ENCODE measurements around the gene FRY.

DNA sequence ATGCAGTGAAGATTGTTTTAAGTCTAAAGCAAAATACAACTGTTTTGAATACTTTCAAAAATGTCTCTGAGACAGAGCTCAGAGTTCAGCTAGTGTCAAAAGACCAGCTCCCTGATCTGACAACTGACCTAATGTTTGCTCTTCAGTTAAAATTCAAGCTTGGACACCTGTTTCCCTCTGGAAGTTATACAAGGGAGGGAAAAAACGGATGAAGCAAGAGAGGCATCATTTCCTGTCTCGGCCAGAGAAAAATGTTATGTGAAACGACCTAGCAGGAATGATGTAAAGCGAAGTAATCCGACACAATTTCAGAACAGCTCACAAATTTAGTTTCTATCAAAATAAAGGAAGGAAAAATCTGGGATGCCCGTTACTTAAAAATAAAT, 224.1 kb downstream of the FRY start:
- TF ChIP-seq POLR2A (conservative IDR thresholded peaks at IDR 0.05), result no peak
- TF ChIP-seq MYC (IDR thresholded peaks at IDR 0.05; ENCODE audit: low read depth, low read length), result no peak
- no peak for TF ChIP-seq MYC (CRISPR knock-in tag; IDR thresholded peaks at IDR 0.05; ENCODE audit: borderline replicate concordance, low read depth)
- TF ChIP-seq, protein P1, sequence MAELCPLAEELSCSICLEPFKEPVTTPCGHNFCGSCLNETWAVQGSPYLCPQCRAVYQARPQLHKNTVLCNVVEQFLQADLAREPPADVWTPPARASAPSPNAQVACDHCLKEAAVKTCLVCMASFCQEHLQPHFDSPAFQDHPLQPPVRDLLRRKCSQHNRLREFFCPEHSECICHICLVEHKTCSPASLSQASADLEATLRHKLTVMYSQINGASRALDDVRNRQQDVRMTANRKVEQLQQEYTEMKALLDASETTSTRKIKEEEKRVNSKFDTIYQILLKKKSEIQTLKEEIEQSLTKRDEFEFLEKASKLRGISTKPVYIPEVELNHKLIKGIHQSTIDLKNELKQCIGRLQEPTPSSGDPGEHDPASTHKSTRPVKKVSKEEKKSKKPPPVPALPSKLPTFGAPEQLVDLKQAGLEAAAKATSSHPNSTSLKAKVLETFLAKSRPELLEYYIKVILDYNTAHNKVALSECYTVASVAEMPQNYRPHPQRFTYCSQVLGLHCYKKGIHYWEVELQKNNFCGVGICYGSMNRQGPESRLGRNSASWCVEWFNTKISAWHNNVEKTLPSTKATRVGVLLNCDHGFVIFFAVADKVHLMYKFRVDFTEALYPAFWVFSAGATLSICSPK (IDR thresholded peaks at IDR 0.05; ENCODE audit: borderline replicate concordance), result no peak
- no peak for TF ChIP-seq HEY1 (CRISPR knock-in tag; IDR thresholded peaks at IDR 0.05; ENCODE audit: borderline replicate concordance)
- no peak for TF ChIP-seq EZH2 (IDR thresholded peaks at IDR 0.05; ENCODE audit: borderline replicate concordance, low read depth, low read length)
- no peak for TF ChIP-seq ZFP30 (CRISPR knock-in tag; IDR thresholded peaks at IDR 0.05; ENCODE audit: borderline replicate concordance)
- TF ChIP-seq, protein P2, sequence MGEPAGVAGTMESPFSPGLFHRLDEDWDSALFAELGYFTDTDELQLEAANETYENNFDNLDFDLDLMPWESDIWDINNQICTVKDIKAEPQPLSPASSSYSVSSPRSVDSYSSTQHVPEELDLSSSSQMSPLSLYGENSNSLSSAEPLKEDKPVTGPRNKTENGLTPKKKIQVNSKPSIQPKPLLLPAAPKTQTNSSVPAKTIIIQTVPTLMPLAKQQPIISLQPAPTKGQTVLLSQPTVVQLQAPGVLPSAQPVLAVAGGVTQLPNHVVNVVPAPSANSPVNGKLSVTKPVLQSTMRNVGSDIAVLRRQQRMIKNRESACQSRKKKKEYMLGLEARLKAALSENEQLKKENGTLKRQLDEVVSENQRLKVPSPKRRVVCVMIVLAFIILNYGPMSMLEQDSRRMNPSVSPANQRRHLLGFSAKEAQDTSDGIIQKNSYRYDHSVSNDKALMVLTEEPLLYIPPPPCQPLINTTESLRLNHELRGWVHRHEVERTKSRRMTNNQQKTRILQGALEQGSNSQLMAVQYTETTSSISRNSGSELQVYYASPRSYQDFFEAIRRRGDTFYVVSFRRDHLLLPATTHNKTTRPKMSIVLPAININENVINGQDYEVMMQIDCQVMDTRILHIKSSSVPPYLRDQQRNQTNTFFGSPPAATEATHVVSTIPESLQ (CRISPR knock-in tag; IDR thresholded peaks at IDR 0.05), result no peak
- TF ChIP-seq FOXJ2 (tag; IDR thresholded peaks at IDR 0.05), result no peak
- no peak for TF ChIP-seq MAZ (CRISPR knock-in tag; conservative IDR thresholded peaks at IDR 0.05 in 1 of 2, IDR thresholded peaks at IDR 0.05 in 1 of 2)
- no peak for TF ChIP-seq SMARCC2 (IDR thresholded peaks at IDR 0.05; ENCODE audit: low read depth)
- TF ChIP-seq, protein P3, sequence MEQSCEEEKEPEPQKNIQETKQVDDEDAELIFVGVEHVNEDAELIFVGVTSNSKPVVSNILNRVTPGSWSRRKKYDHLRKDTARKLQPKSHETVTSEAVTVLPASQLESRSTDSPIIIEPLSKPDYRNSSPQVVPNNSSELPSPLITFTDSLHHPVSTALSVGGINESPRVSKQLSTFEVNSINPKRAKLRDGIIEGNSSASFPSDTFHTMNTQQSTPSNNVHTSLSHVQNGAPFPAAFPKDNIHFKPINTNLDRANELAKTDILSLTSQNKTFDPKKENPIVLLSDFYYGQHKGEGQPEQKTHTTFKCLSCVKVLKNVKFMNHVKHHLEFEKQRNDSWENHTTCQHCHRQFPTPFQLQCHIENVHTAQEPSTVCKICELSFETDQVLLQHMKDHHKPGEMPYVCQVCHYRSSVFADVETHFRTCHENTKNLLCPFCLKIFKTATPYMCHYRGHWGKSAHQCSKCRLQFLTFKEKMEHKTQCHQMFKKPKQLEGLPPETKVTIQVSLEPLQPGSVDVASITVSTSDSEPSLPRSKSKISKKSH (CRISPR knock-in tag; IDR thresholded peaks at IDR 0.05), result no peak
- no peak for TF ChIP-seq FOXJ3 (CRISPR knock-in tag; IDR thresholded peaks at IDR 0.05)
- no peak for TF ChIP-seq RUNX1 (IDR thresholded peaks at IDR 0.05; ENCODE audit: low read depth)
- no peak for TF ChIP-seq ARHGAP35 (IDR thresholded peaks at IDR 0.05; ENCODE audit: partially characterized antibody)

Measured in K562 (cell line).